Sigmoid colon (tissue), 7 donors: ENCODE data around the gene OR13F1. TPM values are rescaled to one million over a fixed set of nuclear protein-coding genes. Genes with fewer than 3 reads are reported as not detected.

Source experiments
- DNase-seq: peaks from one replicate; pipeline ENCODE4 v3.0.0-alpha.2; 2019
- H3K27ac ChIP-seq, 4 donors: fragments of 200-600 bp; sonication (generic); one replicate each; pipeline ENCODE4 v1.5.1; 2016 to 2019; ENCODE audit warnings: mild to moderate bottlenecking in 1 of 4
- H3K27me3 ChIP-seq, 3 donors: fragments of 200-600 bp; sonication (generic); one replicate each; pipeline ENCODE4 v1.5.1; 2019; ENCODE audit warnings: mild to moderate bottlenecking in 1 of 3
- H3K36me3 ChIP-seq, 4 donors: fragments of 200-600 bp; sonication (generic); one replicate each; pipeline ENCODE4 v1.5.1; 2016 to 2019
- H3K4me1 ChIP-seq, 4 donors: fragments of 200-600 bp; sonication (generic); one replicate each; pipeline ENCODE4 v1.5.1; 2017 to 2019
- H3K4me3 ChIP-seq, 4 donors: fragments of 200-600 bp; sonication (generic); one replicate each; pipeline ENCODE4 v1.5.1; 2017 to 2019; ENCODE audit warnings: mild to moderate bottlenecking in 2 of 4, moderate library complexity in 1 of 4
- H3K9me3 ChIP-seq, 4 donors: fragments of 200-600 bp in 3 of 4; sonication (generic) in 3 of 4; one replicate each; pipeline versions ENCODE4 v1.5.1 to v1.6.1; 2013 to 2019
- CTCF ChIP-seq, 4 experiments: fragments of 450-650 bp in 3 of 4; fragments of 200-600 bp in 1 of 4; IDR thresholded peaks; one replicate each; pipeline ENCODE4 v1.5.1; 2016 to 2019; ENCODE audit warnings: antibody characterized with exemption in 4 of 4, mild to moderate bottlenecking in 3 of 4, moderate library complexity in 2 of 4
- EP300 ChIP-seq, 4 donors: sonication (generic); formaldehyde crosslinking; IDR thresholded peaks; one replicate each; pipeline ENCODE4 v1.6.1; 2017; ENCODE audit warnings: antibody characterized with exemption in 4 of 4
- POLR2A ChIP-seq, 2 donors: fragments of 450-650 bp; IDR thresholded peaks; one replicate each; pipeline ENCODE4 v1.6.1; 2016; ENCODE audit warnings: antibody characterized with exemption in 2 of 2, mild to moderate bottlenecking in 2 of 2, moderate library complexity in 2 of 2
- POLR2AphosphoS5 ChIP-seq, 4 donors: sonication (generic); formaldehyde crosslinking; IDR thresholded peaks; one replicate each; pipeline ENCODE4 v1.6.1; 2017; ENCODE audit warnings: antibody characterized with exemption in 4 of 4
- WGBS, 2 donors: extraction: QIAGEN DNeasy Blood & Tissue Kit; methylation state at CpG; one replicate each; pipeline ENCODE4 v1.1.7; 2013; 5-methylcytosine and 5-hydroxymethylcytosine counted together
- intact Hi-C: fragments of 100-400 bp; cut with DNase I; formaldehyde crosslinking; loops from one replicate; pipeline ENCODE4 v1.15.1; 2023
- polyA plus RNA-seq, 3 donors: library from polyadenylated mRNA; stranded (reverse); fragments of 200-250 nt; gene quantifications; one replicate each; pipeline ENCODE4 v1.2.3, GENCODE V29; 2013
- total RNA-seq, 4 donors: library from RNA; depleted of rRNA; stranded (reverse); fragments of >200 nt; gene quantifications; one replicate each; pipeline ENCODE4 v1.1.0, GENCODE V29; 2016
- donor health status: healthy with polysubstance abuse.
- donor health status: Bipolar disorder and iron deficiency.
- donor health status: healthy.

OR13F1 gene
- total and polyA plus RNA-seq, 7 donors, result not detected

GRCh38 chr9:104544644-104545043 lies 40.6 kb downstream of the OR13F1 start:
- H3K4me1 ChIP-seq, result no peaks in the 10 kb centered on the region
- WGBS, 2 donors, result 88 to 90% methylated on average over 4 of the region's 4 CpGs
- no peak overlapping the region for H3K4me3 ChIP-seq
- no peaks in the 10 kb centered on the region for H3K9me3 ChIP-seq
- no peak overlapping the region for H3K27ac ChIP-seq
- no peaks in the 10 kb centered on the region for H3K27me3 ChIP-seq
- H3K36me3 ChIP-seq, result no peaks in the 10 kb centered on the region
- TF ChIP-seq POLR2AphosphoS5 (IDR thresholded peaks at IDR 0.05), result no peak
- TF ChIP-seq CTCF (IDR thresholded peaks at IDR 0.05), result no peak
- no peak for TF ChIP-seq EP300 (IDR thresholded peaks at IDR 0.05)
- no peak for TF ChIP-seq POLR2A (IDR thresholded peaks at IDR 0.05)
- no peak for DNase-seq
- intact Hi-C loops, result no loop called here

DNA sequence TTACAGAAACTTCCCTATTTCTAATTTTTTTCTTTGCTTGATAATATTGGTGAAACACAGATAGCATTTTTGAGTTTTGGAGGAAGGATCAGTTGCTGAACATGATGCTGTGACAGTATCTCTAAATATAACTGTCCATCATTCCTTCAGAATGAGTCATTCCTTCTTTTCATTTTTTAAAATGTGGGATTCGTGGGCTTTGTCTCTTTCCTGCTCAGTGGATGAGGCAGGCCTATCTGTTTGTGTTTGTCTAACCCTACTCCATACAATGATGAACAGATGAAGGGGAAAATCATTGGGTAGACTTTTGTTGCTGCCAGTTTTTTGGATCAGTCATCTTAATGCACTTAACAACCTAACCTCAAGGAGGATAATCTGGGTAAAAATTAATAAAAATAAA lies 49.2 kb downstream of the OR13F1 start:
- no peaks in the 10 kb centered on the region for H3K9me3 ChIP-seq
- no peaks in the 10 kb centered on the region for H3K4me1 ChIP-seq
- DNase-seq, result no peak
- intact Hi-C loops, result no loop called here
- TF ChIP-seq POLR2AphosphoS5 (IDR thresholded peaks at IDR 0.05) (no peak), CTCF (IDR thresholded peaks at IDR 0.05) (no peak), POLR2A (IDR thresholded peaks at IDR 0.05) (no peak), EP300 (IDR thresholded peaks at IDR 0.05) (no peak)
- H3K27me3 ChIP-seq, result no peaks in the 10 kb centered on the region
- WGBS, 2 donors, result 17 to 30% methylated on average over 1 of the region's 1 CpG
- no peaks in the 10 kb centered on the region for H3K36me3 ChIP-seq
- no peak overlapping the region for H3K4me3 ChIP-seq
- no peak overlapping the region for H3K27ac ChIP-seq

Other genes with a start within 250 kb of the OR13F1 start
- gene OR13C4, start 22.9 kb downstream of the OR13F1 start, total RNA-seq, result not detected
- not detected for gene OR13C4, start 22.9 kb downstream of the OR13F1 start, polyA plus RNA-seq
- gene OR13C3, start 32.6 kb downstream of the OR13F1 start, total RNA-seq, result not detected
- gene OR13C3, start 32.6 kb downstream of the OR13F1 start, polyA plus RNA-seq, result not detected
- gene OR13C8, start 64.9 kb downstream of the OR13F1 start, total RNA-seq, result not detected
- gene OR13C8, start 64.9 kb downstream of the OR13F1 start, polyA plus RNA-seq, result not detected
- gene OR13C5, start 95.2 kb downstream of the OR13F1 start, total RNA-seq, result not detected
- not detected for gene OR13C5, start 95.2 kb downstream of the OR13F1 start, polyA plus RNA-seq
- under 1 TPM in 1 of 4 donors, not detected in 3; 0.49 TPM for gene OR13C2, start 101.4 kb downstream of the OR13F1 start, total RNA-seq
- gene OR13C2, start 101.4 kb downstream of the OR13F1 start, polyA plus RNA-seq, result not detected
- gene OR13C9, start 113.9 kb downstream of the OR13F1 start, total RNA-seq, result under 1 TPM in 1 of 4 donors, not detected in 3; 0.36 TPM
- gene OR13C9, start 113.9 kb downstream of the OR13F1 start, polyA plus RNA-seq, result not detected
- not detected for gene OR13D1, start 190.3 kb downstream of the OR13F1 start, total RNA-seq
- not detected for gene OR13D1, start 190.3 kb downstream of the OR13F1 start, polyA plus RNA-seq
- 10 to 100 TPM; 18.3 to 23.8 (median 22.0) TPM for gene NIPSNAP3A, start 243.4 kb downstream of the OR13F1 start, total RNA-seq
- gene NIPSNAP3A, start 243.4 kb downstream of the OR13F1 start, polyA plus RNA-seq, result 10 to 100 TPM; 24.5 to 97.9 (median 92.7) TPM